Measurements from ENCODE around the gene GRIK4. TPM values are rescaled to one million over a fixed set of nuclear protein-coding genes. Genes with fewer than 3 reads are reported as not detected.

Gene GRIK4
- total and polyA plus RNA-seq, 2 of the 4 experiments (the other 2 are of a cell fraction) = 0.18 to 0.38 TPM

- Histone ChIP-seq H3K4me3 (ENCODE audit: insufficient read depth, low read depth, low read length) (no peak overlapping the region), H4K8ac (ENCODE audit: low read depth in 2 of 2, low read length in 2 of 2) (no peak overlapping the region), H3K9me1 (ENCODE audit: insufficient read depth, low read length) (no peaks in the 10 kb centered on the region), H2AFZ (replicated peaks; ENCODE audit: low read length, poor library complexity) (no peak overlapping the region), H3K14ac (replicated peaks; ENCODE audit: low read depth, low read length) (no peak overlapping the region), H4K20me1 (ENCODE audit: insufficient read depth, low read length) (no peaks in the 10 kb centered on the region), H2BK15ac (ENCODE audit: low read depth, low read length) (no peak overlapping the region), H3K9me3 (ENCODE audit: control insufficient read depth, insufficient read depth, low read length) (no peaks in the 10 kb centered on the region), H4K5ac (ENCODE audit: low read depth, low read length) (no peak overlapping the region), H3K4me2 (ENCODE audit: low read depth, low read length) (no peak overlapping the region), H3K4me1 (ENCODE audit: control insufficient read depth, insufficient read depth, low read length) (no peaks in the 10 kb centered on the region), H2BK120ac (ENCODE audit: low read depth, low read length) (no peak overlapping the region), H3K27me3 (ENCODE audit: control insufficient read depth, insufficient read depth, low read length) (peaks cover 29% of the 10 kb centered on the region), H2AK5ac (ENCODE audit: low read depth, low read length) (no peak overlapping the region), H3K79me1 (ENCODE audit: low read depth in 1 of 2, low read length in 2 of 2) (no peaks in the 10 kb centered on the region), H3K56ac (ENCODE audit: extremely low read depth, insufficient read depth, low read length) (no peak overlapping the region), H3K9ac (ENCODE audit: low read depth, low read length) (no peak overlapping the region), H3K27ac (ENCODE audit: insufficient read depth, low read length) (no peak overlapping the region), H2BK20ac (ENCODE audit: low read depth, low read length) (no peak overlapping the region), H3K4ac (ENCODE audit: low read depth, low read length) (no peak overlapping the region), H3K18ac (ENCODE audit: low read depth, low read length) (no peak overlapping the region), H3K36me3 (ENCODE audit: control insufficient read depth, insufficient read depth, low read length) (no peaks in the 10 kb centered on the region), H4K91ac (ENCODE audit: insufficient read depth, low read depth, low read length) (no peak overlapping the region), H3K23ac (ENCODE audit: low read depth, low read length) (no peak overlapping the region), H2AK9ac (replicated peaks; ENCODE audit: low read depth, low read length, poor library complexity) (no peak overlapping the region), H2BK5ac (ENCODE audit: low read depth, low read length, poor library complexity, severe bottlenecking) (no peak overlapping the region)
- TF ChIP-seq RFX5 (IDR thresholded peaks at IDR 0.05; ENCODE audit: low read depth, low read length) = no peak
- no peak for TF ChIP-seq USF2 (IDR thresholded peaks at IDR 0.05; ENCODE audit: low read depth, low read length)
- no peak for TF ChIP-seq CHD1 (IDR thresholded peaks at IDR 0.05; ENCODE audit: low read depth, low read length)
- no peak for TF ChIP-seq RAD21 (IDR thresholded peaks at IDR 0.05; ENCODE audit: low read length)
- TF ChIP-seq NFE2L2 (IDR thresholded peaks at IDR 0.05; ENCODE audit: low read depth, low read length) = no peak
- TF ChIP-seq RCOR1 (IDR thresholded peaks at IDR 0.05; ENCODE audit: insufficient replicate concordance, low read length) = no peak
- no peak for TF ChIP-seq MXI1 (IDR thresholded peaks at IDR 0.05; ENCODE audit: borderline replicate concordance, low read depth, low read length)
- no peak for TF ChIP-seq MAFK (IDR thresholded peaks at IDR 0.05; ENCODE audit: low read depth, low read length)
- no peak for TF ChIP-seq POLR2A (IDR thresholded peaks at IDR 0.05; ENCODE audit: low read depth, low read length)
- no peak for TF ChIP-seq FOS (IDR thresholded peaks at IDR 0.05; ENCODE audit: low read depth, low read length)
- TF ChIP-seq ELK1 (IDR thresholded peaks at IDR 0.05; ENCODE audit: borderline replicate concordance, low read depth, low read length) = no peak
- no peak for TF ChIP-seq CEBPB (IDR thresholded peaks at IDR 0.05; ENCODE audit: low read depth, low read length)
- no peak for TF ChIP-seq CTCF (conservative IDR thresholded peaks at IDR 0.05; ENCODE audit: low read depth, low read length)
- no peak for TF ChIP-seq BHLHE40 (IDR thresholded peaks at IDR 0.05; ENCODE audit: low read depth, low read length)
- no peak for TF ChIP-seq MAZ (IDR thresholded peaks at IDR 0.05; ENCODE audit: borderline replicate concordance, low read depth, low read length)
- TF ChIP-seq SMC3 (IDR thresholded peaks at IDR 0.05; ENCODE audit: low read depth, low read length) = no peak
- dilution Hi-C loops (cut with HindIII; ENCODE audit: low sequenced_read_pairs, unreplicated experiment) (no loop called here), in situ Hi-C loops (cut with MboI; ENCODE audit: low sequenced_read_pairs) (no loop called here), intact Hi-C loops (cut with micrococcal nuclease) (no loop called here)
- ChIA-PET CTCF (no interaction called here), POLR2A (ENCODE audit: unreplicated experiment) (no interaction called here)
- BruUV-seq (replicated peaks) = no TSS peak
- no peak for DNase-seq
- WGBS, 2 experiments (ENCODE audit: extremely low coverage in 2 of 2, insufficient read length in 1 of 2) = 72% methylated on average over 4 of the region's 4 CpGs; no CpG with 5 or more reads in 1 of the 2 experiments
- ATAC-seq (ENCODE audit: low read depth) = no peak
These were observed 274.7 kb downstream of the GRIK4 start for GRCh38 chr11:120786206-120786735.
